Panc1 (cell line): ENCODE data around the gene AVL9. TPM values are rescaled to one million over a fixed set of nuclear protein-coding genes. Genes with fewer than 3 reads are reported as not detected.

ENCODE experiments used
- ATAC-seq: fragments of 200-7000 bp; cut with Tn5 transposase; 2 replicates; pipeline ENCODE4 v1.9.1; 2020; ENCODE audit warnings: mild to moderate bottlenecking, moderate library complexity
- BruUV-seq: library from RNA; stranded (reverse); fragments of 400-500 nt; replicated peaks from 2 replicates; lab custom pipeline; 2021; lab: Mats Ljungman, UMichigan
- CTCF ChIA-PET: fragments of 300-600 bp; sonication (Branson Sonifier 250); formaldehyde crosslinking; loops from one replicate; lab custom pipeline; 2022; ENCODE audit warnings: antibody characterized with exemption; lab: Charles Lee
- POLR2A ChIA-PET: fragments of 300-600 bp; sonication (Branson Sonifier 250); formaldehyde crosslinking; loops from one replicate; lab custom pipeline; 2022; ENCODE audit warnings: antibody characterized with exemption; lab: Charles Lee
- DNase-seq: peaks from one replicate; pipeline ENCODE4 v3.0.0-alpha.2; 2010; ENCODE audit warnings: low read depth, low spot score
- H3K27ac ChIP-seq: 2 replicates; pipeline ENCODE4 v1.5.1; 2011; ENCODE audit warnings: mild to moderate bottlenecking, low read length, inconsistent platforms
- H3K27me3 ChIP-seq: fragments of 200-500 bp; sonication (Bioruptor generic); 2 replicates; pipeline ENCODE4 v1.6.0; 2014; ENCODE audit warnings: low read length, inconsistent platforms; ENCODE audit not compliant: control insufficient read depth, insufficient read depth
- H3K36me3 ChIP-seq: fragments of 200-500 bp; sonication (Bioruptor generic); 2 replicates; pipeline ENCODE4 v1.5.1; 2014; ENCODE audit warnings: inconsistent platforms, mild to moderate bottlenecking, low read length, moderate library complexity; ENCODE audit not compliant: control insufficient read depth, insufficient read depth
- H3K4me1 ChIP-seq: 2 replicates; pipeline ENCODE4 v1.5.1; 2011; ENCODE audit warnings: inconsistent platforms, mild to moderate bottlenecking, low read length, moderate library complexity; ENCODE audit not compliant: control insufficient read depth, insufficient read depth
- H3K4me3 ChIP-seq, 2 experiments: 2 replicates each; pipeline ENCODE4 v1.5.1; 2011 to 2012; ENCODE audit warnings: low read depth in 2 of 2, low read length in 2 of 2, mild to moderate bottlenecking in 2 of 2, inconsistent platforms in 1 of 2, moderate library complexity in 1 of 2
- H3K9me3 ChIP-seq: fragments of 200-500 bp; sonication (Bioruptor generic); 2 replicates; pipeline ENCODE4 v1.5.1; 2014; ENCODE audit warnings: low read depth, mild to moderate bottlenecking, inconsistent platforms, low read length, moderate library complexity; ENCODE audit not compliant: control insufficient read depth, insufficient read depth
- CTCF ChIP-seq: fragments of 450-650 bp; IDR thresholded peaks from 2 replicates; pipeline ENCODE4 v1.5.1; 2017; ENCODE audit warnings: mild to moderate bottlenecking
- POLR2AphosphoS5 ChIP-seq: IDR thresholded peaks from 2 replicates; pipeline ENCODE4 v1.6.1; 2012; ENCODE audit warnings: mild to moderate bottlenecking, low read depth, low read length, moderate library complexity
- REST ChIP-seq, 2 experiments: IDR thresholded peaks; 2 replicates each; pipeline ENCODE4 v1.6.1; 2011 to 2012; ENCODE audit warnings: low read depth in 2 of 2, control low read depth in 1 of 2, low read length in 1 of 2, mild to moderate bottlenecking in 1 of 2, moderate library complexity in 1 of 2; ENCODE audit not compliant: insufficient read depth in 1 of 2
- SIN3A ChIP-seq: IDR thresholded peaks from 2 replicates; pipeline ENCODE4 v1.6.1; 2012; ENCODE audit warnings: low read depth, mild to moderate bottlenecking, low read length, moderate library complexity, borderline replicate concordance; ENCODE audit not compliant: insufficient read depth
- TCF7L2 ChIP-seq: IDR thresholded peaks from 2 replicates; pipeline ENCODE4 v1.6.1; 2011; ENCODE audit warnings: mild to moderate bottlenecking, low read depth, low read length, inconsistent platforms
- in situ Hi-C: cut with HindIII; loops from 2 replicates; pipeline ENCODE4 v1.10.0; 2016; ENCODE audit warnings: low sequenced_read_pairs, low pct_unique_long_range_greater_than_20kb
- intact Hi-C: fragments of 100-400 bp; cut with micrococcal nuclease; formaldehyde crosslinking; loops from one replicate; pipeline ENCODE4 v1.10.0; 2022; ENCODE audit not compliant: unreplicated experiment
- total RNA-seq: library from RNA; stranded (reverse); gene quantifications from one replicate; pipeline ENCODE4 v1.2.1, GENCODE V29; 2021; ENCODE audit not compliant: unreplicated experiment

The AVL9 gene
- total RNA-seq, 1 experiment from 2014 or later = 66.6 TPM

GRCh38 chr7:32569388-32570289, 74.3 kb downstream of the AVL9 start:
- in situ Hi-C loops (no loop called here), intact Hi-C loops (loop anchor here (10.0 kb wide), 1 partner anchor 75 kb away; the partner anchor contains the start of genes AVL9 and LSM5)
- DNase-seq (no peak), ATAC-seq (no peak)
- Histone ChIP-seq H3K27me3 (no peaks in the 10 kb centered on the region), H3K9me3 (no peaks in the 10 kb centered on the region), H3K4me1 (no peaks in the 10 kb centered on the region; the same call in 1 of the 2 replicates), H3K4me3 (no peak overlapping the region), H3K36me3 (peaks cover 25% of the 10 kb centered on the region), H3K27ac (no peak overlapping the region)
- TF ChIP-seq CTCF = no peak
- no peak for TF ChIP-seq REST (IDR thresholded peaks at IDR 0.05; ENCODE audit: insufficient read depth in 1 of 2, low read depth in 2 of 2, low read length in 1 of 2)
- no peak for TF ChIP-seq SIN3A
- no peak for TF ChIP-seq TCF7L2
- no peak for TF ChIP-seq POLR2AphosphoS5
- ChIA-PET CTCF (no interaction called here), POLR2A (no interaction called here)
- BruUV-seq = TSS peak; percentile 43

- TF ChIP-seq CTCF (no peak), SIN3A (no peak), REST (IDR thresholded peaks at IDR 0.05; ENCODE audit: insufficient read depth in 1 of 2, low read depth in 2 of 2, low read length in 1 of 2) (no peak), TCF7L2 (no peak), POLR2AphosphoS5 (no peak)
- POLR2A ChIA-PET = no interaction called here
- CTCF ChIA-PET = interaction anchor here (0.5 kb wide), 1 partner anchor 1495 kb away, joined by 3 read pairs; no protein-coding TSS in a partner anchor
- in situ Hi-C loops = no loop called here
- DNase-seq (no peak), ATAC-seq (no peak)
- H3K9me3 ChIP-seq = no peaks in the 10 kb centered on the region
- H3K27me3 ChIP-seq = no peaks in the 10 kb centered on the region
- no peaks in the 10 kb centered on the region; the same call in 1 of the 2 replicates for H3K4me1 ChIP-seq
- peaks cover 44% of the 10 kb centered on the region for H3K36me3 ChIP-seq
- BruUV-seq = no TSS peak
- intact Hi-C loops = no loop called here
- H3K27ac ChIP-seq = no peak overlapping the region
- no peak overlapping the region for H3K4me3 ChIP-seq
Measured at GRCh38 chr7:32573110-32573687, 77.9 kb downstream of the AVL9 start.
